HEK293T (cell line): ENCODE measurements around the gene RAB3A.

Source experiments
- ELF4 ChIP-seq: fragments of 450-650 bp; IDR thresholded peaks from 2 replicates; pipeline ENCODE4 v1.6.1; 2017; ENCODE audit warnings: antibody characterized with exemption
- FOXK2 ChIP-seq: fragments of 450-650 bp; IDR thresholded peaks from 2 replicates; pipeline ENCODE4 v1.6.1; 2016; ENCODE audit warnings: mild to moderate bottlenecking
- FOXM1 ChIP-seq: fragments of 450-650 bp; IDR thresholded peaks from 2 replicates; pipeline ENCODE4 v1.6.1; 2017; ENCODE audit warnings: mild to moderate bottlenecking, borderline replicate concordance
- SP1 ChIP-seq: fragments of 450-650 bp; IDR thresholded peaks from 2 replicates; pipeline ENCODE4 v1.6.1; 2017

DNA sequence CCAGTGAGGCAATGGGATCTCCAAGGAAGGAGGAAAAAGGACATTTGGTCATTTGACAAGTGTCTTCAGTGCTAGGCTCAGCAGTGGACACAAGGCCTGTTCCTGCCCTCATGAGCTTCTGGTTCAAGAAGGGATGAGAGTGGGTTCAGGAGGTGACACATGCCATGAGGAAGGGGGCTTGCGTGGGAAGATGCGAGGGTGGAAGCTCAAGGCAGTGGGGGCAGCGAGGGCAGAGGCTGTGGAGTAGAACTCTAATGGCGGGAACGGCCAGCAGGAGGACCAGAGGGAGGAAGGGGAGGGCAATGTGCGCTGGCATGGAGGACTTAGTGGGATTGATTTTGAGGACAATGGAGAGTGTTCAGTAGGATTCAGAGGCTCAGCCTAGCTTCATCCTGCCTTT, 47.6 kb downstream of the RAB3A start:
- TF ChIP-seq SP1, result no peak
- no peak for TF ChIP-seq FOXK2
- TF ChIP-seq FOXM1, result no peak
- no peak for TF ChIP-seq ELF4
